DOHH2 (cell line): ENCODE measurements around the gene ZBTB45.

Experiments
- H3F3A ChIP-seq: fragments of 200-600 bp; sonication (generic), shearing (Covaris generic); 2 replicates; pipeline ENCODE4 v1.6.0; 2016; ENCODE audit warnings: antibody characterized with exemption, mild to moderate bottlenecking; ENCODE audit not compliant: control insufficient read depth, insufficient read depth
- H3K27ac ChIP-seq: fragments of 200-600 bp; sonication (generic); 2 replicates; pipeline ENCODE4 v1.5.1; 2014; ENCODE audit warnings: low read depth, mild to moderate bottlenecking, low read length, moderate library complexity
- H3K27me3 ChIP-seq: fragments of 200-600 bp; sonication (generic); 2 replicates; pipeline ENCODE4 v1.6.1; 2014; ENCODE audit warnings: mild to moderate bottlenecking, low read length, mixed read lengths; ENCODE audit not compliant: control insufficient read depth
- H3K36me3 ChIP-seq: fragments of 200-600 bp; sonication (generic); 2 replicates; pipeline ENCODE4 v1.6.1; 2014; ENCODE audit warnings: mild to moderate bottlenecking, low read length, moderate library complexity, mixed read lengths; ENCODE audit not compliant: control insufficient read depth
- H3K4me1 ChIP-seq: fragments of 200-600 bp; sonication (generic); 2 replicates; pipeline ENCODE4 v1.6.1; 2014; ENCODE audit warnings: mild to moderate bottlenecking, low read length, mixed read lengths; ENCODE audit not compliant: control insufficient read depth
- H3K4me2 ChIP-seq: fragments of 200-600 bp; sonication (generic); 2 replicates; pipeline ENCODE4 v1.6.0; 2014; ENCODE audit warnings: mild to moderate bottlenecking, low read length, moderate library complexity
- H3K4me3 ChIP-seq: fragments of 200-600 bp; sonication (generic); 2 replicates; pipeline ENCODE4 v1.5.1; 2014; ENCODE audit warnings: mild to moderate bottlenecking, low read length, mixed read lengths
- H3K79me2 ChIP-seq: fragments of 200-600 bp; sonication (generic); 2 replicates; pipeline ENCODE4 v1.6.1; 2014; ENCODE audit warnings: mild to moderate bottlenecking, low read length, mixed read lengths; ENCODE audit not compliant: control insufficient read depth
- H3K9me2 ChIP-seq: fragments of 200-600 bp; sonication (generic); replicated peaks from 2 replicates; pipeline ENCODE4 v1.6.1; 2014; ENCODE audit warnings: mild to moderate bottlenecking, low read length, mixed read lengths; ENCODE audit not compliant: control insufficient read depth
- H3K9me3 ChIP-seq: fragments of 200-600 bp; sonication (generic); 2 replicates; pipeline ENCODE4 v1.6.1; 2014; ENCODE audit warnings: antibody characterized with exemption, low read length, mixed read lengths; ENCODE audit not compliant: control insufficient read depth, insufficient read depth
- H4K20me1 ChIP-seq: fragments of 200-600 bp; sonication (generic); 2 replicates; pipeline ENCODE4 v1.6.0; 2014; ENCODE audit warnings: low read depth, mild to moderate bottlenecking, antibody characterized with exemption, low read length, moderate library complexity; ENCODE audit not compliant: control insufficient read depth, insufficient read depth
- CTCF ChIP-seq: fragments of 200-600 bp; sonication (generic); IDR thresholded peaks from one replicate; pipeline ENCODE4 v1.5.1; 2014; ENCODE audit warnings: antibody characterized with exemption, mild to moderate bottlenecking, low read depth, low read length; ENCODE audit not compliant: poor library complexity, severe bottlenecking
- EZH2phosphoT487 ChIP-seq: fragments of 200-600 bp; sonication (generic); IDR thresholded peaks from 2 replicates; pipeline ENCODE4 v1.6.1; 2017; ENCODE audit warnings: borderline replicate concordance, mild to moderate bottlenecking, antibody characterized with exemption, low read length, moderate library complexity, mixed read lengths

ZBTB45 gene

GRCh38 chr19:58474997-58475713 lies 44.5 kb downstream of the ZBTB45 start:
- Histone ChIP-seq H3K9me2 (no peaks in the 10 kb centered on the region), H3F3A (peaks cover 12% of the 10 kb centered on the region), H3K27ac (peak overlapping the region; percentile 79), H3K9me3 (no peaks in the 10 kb centered on the region), H3K4me3 (peak overlapping the region; percentile 97), H3K27me3 (no peaks in the 10 kb centered on the region), H3K36me3 (peaks cover 26% of the 10 kb centered on the region), H3K4me2 (peak overlapping the region; percentile 100), H3K4me1 (peaks cover 22% of the 10 kb centered on the region), H4K20me1 (no peaks in the 10 kb centered on the region; the same call in 1 of the 2 replicates), H3K79me2 (no peaks in the 10 kb centered on the region)
- no peak for TF ChIP-seq EZH2phosphoT487
- no peak for TF ChIP-seq CTCF

- H3K36me3 ChIP-seq, result peaks cover 31% of the 10 kb centered on the region
- peaks cover 12% of the 10 kb centered on the region for H3F3A ChIP-seq
- no peaks in the 10 kb centered on the region for H3K9me2 ChIP-seq
- peaks cover 22% of the 10 kb centered on the region for H3K4me1 ChIP-seq
- TF ChIP-seq CTCF (no peak), EZH2phosphoT487 (no peak)
- peak overlapping the region; percentile 100 for H3K4me2 ChIP-seq
- no peaks in the 10 kb centered on the region; the same call in 1 of the 2 replicates for H4K20me1 ChIP-seq
- H3K4me3 ChIP-seq, result peak overlapping the region; percentile 97; the same call in 1 of the 2 replicates
- peaks cover 2% of the 10 kb centered on the region for H3K79me2 ChIP-seq
- no peak overlapping the region for H3K27ac ChIP-seq
- no peaks in the 10 kb centered on the region for H3K9me3 ChIP-seq
- H3K27me3 ChIP-seq, result no peaks in the 10 kb centered on the region
Observed at GRCh38 chr19:58474291-58474996, 45.2 kb downstream of the ZBTB45 start.

GRCh38 chr19:58473775-58474174 lies 45.8 kb downstream of the ZBTB45 start:
- peaks cover 12% of the 10 kb centered on the region for H3F3A ChIP-seq
- H3K79me2 ChIP-seq, result peaks cover 9% of the 10 kb centered on the region
- TF ChIP-seq CTCF, result no peak
- TF ChIP-seq EZH2phosphoT487, result no peak
- H3K27ac ChIP-seq, result no peak overlapping the region
- no peaks in the 10 kb centered on the region for H3K27me3 ChIP-seq
- no peak overlapping the region for H3K4me2 ChIP-seq
- no peaks in the 10 kb centered on the region for H3K9me2 ChIP-seq
- peaks cover 22% of the 10 kb centered on the region for H3K4me1 ChIP-seq
- peaks cover 36% of the 10 kb centered on the region for H3K36me3 ChIP-seq
- no peak overlapping the region for H3K4me3 ChIP-seq
- H4K20me1 ChIP-seq, result peaks cover 3% of the 10 kb centered on the region; the same call in 1 of the 2 replicates
- no peaks in the 10 kb centered on the region for H3K9me3 ChIP-seq
